Osteocyte (in vitro differentiated cells): ENCODE measurements around the gene MICA. TPM values are rescaled to one million over a fixed set of nuclear protein-coding genes. Genes with fewer than 3 reads are reported as not detected.
"Not testable (repeated sequence)": the region's sequence is repeated elsewhere in the genome, so short reads cannot be mapped to it uniquely, and the experiment has no call there.

Experiments
- DNase-seq: peaks from one replicate; pipeline ENCODE4 v3.0.0; 2021; ENCODE audit warnings: mixed read lengths; ENCODE audit not compliant: unreplicated experiment; ENCODE audit errors: extremely low spot score
- H3K27ac Mint-ChIP-seq: one replicate; pipeline ENCODE4 v1.8.0; 2021; ENCODE audit warnings: mild to moderate bottlenecking, mixed read lengths; ENCODE audit not compliant: unreplicated experiment
- H3K27me3 Mint-ChIP-seq: one replicate; pipeline ENCODE4 v1.8.0; 2021; ENCODE audit warnings: mixed read lengths; ENCODE audit not compliant: unreplicated experiment
- H3K36me3 Mint-ChIP-seq: one replicate; pipeline ENCODE4 v1.8.0; 2021; ENCODE audit warnings: mixed read lengths; ENCODE audit not compliant: unreplicated experiment
- H3K4me1 Mint-ChIP-seq: one replicate; pipeline ENCODE4 v1.8.0; 2021; ENCODE audit warnings: mixed read lengths; ENCODE audit not compliant: unreplicated experiment
- H3K4me3 Mint-ChIP-seq: one replicate; pipeline ENCODE4 v1.8.0; 2021; ENCODE audit warnings: mild to moderate bottlenecking, moderate library complexity, mixed read lengths; ENCODE audit not compliant: unreplicated experiment
- H3K9me3 Mint-ChIP-seq: one replicate; pipeline ENCODE4 v1.8.0; 2021; ENCODE audit warnings: mixed read lengths; ENCODE audit not compliant: unreplicated experiment
- total RNA-seq: library from RNA; stranded (reverse); gene quantifications from 2 replicates; pipeline ENCODE4 v1.2.1, GENCODE V29; 2021
- TF ChIP-seq, protein P1 (sequence below): fragments of 200-600 bp; sonication (generic); IDR thresholded peaks from 2 replicates; pipeline ENCODE4 v1.5.0; 2021; ENCODE audit warnings: antibody characterized with exemption, mild to moderate bottlenecking, moderate library complexity

Gene MICA
- total RNA-seq, 1 donor from 2014 or later, result 33.0 TPM

DNA sequence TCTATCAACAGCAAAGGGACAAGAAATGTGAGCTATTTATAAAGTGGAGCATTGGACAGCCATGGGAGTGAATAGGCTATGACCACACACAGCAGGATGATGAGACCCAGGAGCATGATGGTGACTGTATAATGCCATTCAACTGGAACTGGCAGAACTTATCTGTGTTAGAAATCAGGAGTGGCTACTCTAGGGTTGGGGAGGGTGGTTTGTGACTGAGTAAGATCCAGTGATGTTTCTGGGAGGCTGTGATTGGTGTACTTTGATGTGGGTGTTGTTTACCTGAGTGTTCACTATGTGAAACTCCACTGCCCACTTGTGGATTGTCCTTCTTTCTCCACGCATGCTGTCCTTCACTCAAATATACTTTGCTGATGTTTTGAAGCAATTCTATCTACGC lies 34.9 kb upstream of the MICA start:
- H3K27ac Mint-ChIP-seq, result no peak overlapping the region
- TF ChIP-seq, protein P1, sequence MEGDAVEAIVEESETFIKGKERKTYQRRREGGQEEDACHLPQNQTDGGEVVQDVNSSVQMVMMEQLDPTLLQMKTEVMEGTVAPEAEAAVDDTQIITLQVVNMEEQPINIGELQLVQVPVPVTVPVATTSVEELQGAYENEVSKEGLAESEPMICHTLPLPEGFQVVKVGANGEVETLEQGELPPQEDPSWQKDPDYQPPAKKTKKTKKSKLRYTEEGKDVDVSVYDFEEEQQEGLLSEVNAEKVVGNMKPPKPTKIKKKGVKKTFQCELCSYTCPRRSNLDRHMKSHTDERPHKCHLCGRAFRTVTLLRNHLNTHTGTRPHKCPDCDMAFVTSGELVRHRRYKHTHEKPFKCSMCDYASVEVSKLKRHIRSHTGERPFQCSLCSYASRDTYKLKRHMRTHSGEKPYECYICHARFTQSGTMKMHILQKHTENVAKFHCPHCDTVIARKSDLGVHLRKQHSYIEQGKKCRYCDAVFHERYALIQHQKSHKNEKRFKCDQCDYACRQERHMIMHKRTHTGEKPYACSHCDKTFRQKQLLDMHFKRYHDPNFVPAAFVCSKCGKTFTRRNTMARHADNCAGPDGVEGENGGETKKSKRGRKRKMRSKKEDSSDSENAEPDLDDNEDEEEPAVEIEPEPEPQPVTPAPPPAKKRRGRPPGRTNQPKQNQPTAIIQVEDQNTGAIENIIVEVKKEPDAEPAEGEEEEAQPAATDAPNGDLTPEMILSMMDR, result no peak
- H3K36me3 Mint-ChIP-seq, result peaks cover 4% of the 10 kb centered on the region
- H3K4me3 Mint-ChIP-seq, result no peak overlapping the region
- peaks cover 10% of the 10 kb centered on the region for H3K9me3 Mint-ChIP-seq
- H3K4me1 Mint-ChIP-seq, result peaks cover 7% of the 10 kb centered on the region
- no peak for DNase-seq
- peaks cover 88% of the 10 kb centered on the region for H3K27me3 Mint-ChIP-seq

- not testable (repeated sequence) for H3K4me1 Mint-ChIP-seq, DNase-seq
Measured at GRCh38 chr6:31374118-31374517, 29.3 kb upstream of the MICA start.

GRCh38 chr6:31375699-31376098 lies 27.7 kb upstream of the MICA start:
- H3K9me3 Mint-ChIP-seq, result peaks cover 10% of the 10 kb centered on the region
- DNase-seq, result no peak
- H3K36me3 Mint-ChIP-seq, result peaks cover 4% of the 10 kb centered on the region
- TF ChIP-seq, protein P1, result no peak
- H3K4me3 Mint-ChIP-seq, result no peak overlapping the region
- peaks cover 62% of the 10 kb centered on the region for H3K27me3 Mint-ChIP-seq
- H3K27ac Mint-ChIP-seq, result no peak overlapping the region
- no peaks in the 10 kb centered on the region for H3K4me1 Mint-ChIP-seq

More at GRCh38 chr6:31374118-31374517, 29.3 kb upstream of the MICA start:
- not testable (repeated sequence) for H3K9me3 Mint-ChIP-seq, H3K27ac Mint-ChIP-seq, H3K36me3 Mint-ChIP-seq, H3K4me3 Mint-ChIP-seq
- H3K27me3 Mint-ChIP-seq, result peaks cover 61% of the 10 kb centered on the region

- Mint-ChIP-seq H3K27ac (no peak overlapping the region), H3K9me3 (peaks cover 6% of the 10 kb centered on the region), H3K36me3 (peaks cover 2% of the 10 kb centered on the region), H3K4me3 (no peak overlapping the region), H3K27me3 (peaks cover 66% of the 10 kb centered on the region), H3K4me1 (no peaks in the 10 kb centered on the region)
- DNase-seq, result no peak
- TF ChIP-seq, protein P1, result no peak
Measured at GRCh38 chr6:31377029-31377428, 26.4 kb upstream of the MICA start.

- Mint-ChIP-seq H3K4me3 (no peak overlapping the region), H3K27ac (no peak overlapping the region), H3K4me1 (no peaks in the 10 kb centered on the region), H3K27me3 (peaks cover 64% of the 10 kb centered on the region), H3K36me3 (no peaks in the 10 kb centered on the region), H3K9me3 (no peaks in the 10 kb centered on the region)
- TF ChIP-seq, protein P1, result no peak
- no peak for DNase-seq
Measured at GRCh38 chr6:31378062-31378720, 25.2 kb upstream of the MICA start.
